Fibroblast of pulmonary artery (primary cell): ENCODE data around the gene SUGCT.

Experiments used
- DNase-seq: peaks from one replicate; pipeline ENCODE4 v3.0.0-alpha.2; 2010; ENCODE audit warnings: low read depth
- H3K4me3 ChIP-seq: replicated peaks from 2 replicates; pipeline ENCODE4 v1.5.1; 2011; ENCODE audit warnings: low read depth, mild to moderate bottlenecking, control low read depth, low read length, moderate library complexity
- CTCF ChIP-seq: IDR thresholded peaks from 2 replicates; pipeline ENCODE4 v1.5.1; 2011; ENCODE audit warnings: mild to moderate bottlenecking, control low read depth, low read length, inconsistent platforms; ENCODE audit errors: missing control alignments

Gene SUGCT

GRCh38 chr7:40584667-40585433 lies 450.0 kb downstream of the SUGCT start:
- H3K4me3 ChIP-seq = no peak overlapping the region
- DNase-seq = no peak
- no peak for TF ChIP-seq CTCF

GRCh38 chr7:40586197-40586596 lies 451.4 kb downstream of the SUGCT start:
- no peak for TF ChIP-seq CTCF
- DNase-seq = peak; percentile 75
- no peak overlapping the region for H3K4me3 ChIP-seq

GRCh38 chr7:40587419-40587818 lies 452.6 kb downstream of the SUGCT start:
- no peak for DNase-seq
- no peak for TF ChIP-seq CTCF
- no peak overlapping the region for H3K4me3 ChIP-seq

GRCh38 chr7:40595129-40595528 lies 460.3 kb downstream of the SUGCT start:
- no peak for TF ChIP-seq CTCF
- peak; percentile 36 for DNase-seq
- no peak overlapping the region for H3K4me3 ChIP-seq

GRCh38 chr7:40595832-40596231 lies 461.0 kb downstream of the SUGCT start:
- DNase-seq = no peak
- TF ChIP-seq CTCF = no peak

GRCh38 chr7:40597517-40597916 lies 462.7 kb downstream of the SUGCT start:
- TF ChIP-seq CTCF = no peak
- no peak for DNase-seq
- no peak overlapping the region for H3K4me3 ChIP-seq

More at GRCh38 chr7:40595832-40596231, 461.0 kb downstream of the SUGCT start:
- no peak overlapping the region for H3K4me3 ChIP-seq

GRCh38 chr7:40598915-40599314 lies 464.1 kb downstream of the SUGCT start:
- no peak for TF ChIP-seq CTCF
- no peak for DNase-seq
- no peak overlapping the region for H3K4me3 ChIP-seq
